ENCODE data around the gene NMNAT2. TPM values are rescaled to one million over a fixed set of nuclear protein-coding genes. Genes with fewer than 3 reads are reported as not detected.

Gene NMNAT2
- total RNA-seq, 1 donor from 2014 or later: not detected

DNA sequence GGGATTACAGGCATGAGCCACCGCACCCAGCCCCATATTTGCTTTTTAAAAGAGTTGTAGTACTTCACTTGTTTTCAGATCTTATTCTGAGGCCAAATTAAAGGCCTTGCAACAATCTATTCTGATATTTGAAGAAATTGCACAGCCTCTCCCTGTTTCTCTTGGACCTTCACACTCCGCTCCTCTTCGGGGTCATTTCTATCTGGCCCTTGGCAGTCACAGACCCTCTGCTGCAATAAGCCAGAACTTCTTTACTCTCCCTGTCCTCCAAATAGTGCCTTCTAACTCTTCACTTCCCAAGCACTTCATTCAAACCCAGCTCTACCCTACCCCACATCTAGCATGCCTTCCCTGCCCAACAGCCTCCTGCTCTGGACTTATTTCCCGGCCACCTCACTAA is 121.4 kb downstream of the NMNAT2 start:
- Mint-ChIP-seq H3K36me3 (ENCODE audit: low read depth) (no peaks in the 10 kb centered on the region), H3K27me3 (ENCODE audit: low read depth) (peaks cover 8% of the 10 kb centered on the region), H3K9me3 (no peaks in the 10 kb centered on the region), H3K27ac (no peak overlapping the region), H3K4me1 (ENCODE audit: low read depth) (no peaks in the 10 kb centered on the region), H3K4me3 (ENCODE audit: low read depth) (no peak overlapping the region)
- intact Hi-C loops (cut with micrococcal nuclease): no loop called here
- DNase-seq (ENCODE audit: low spot score): no peak

DNA sequence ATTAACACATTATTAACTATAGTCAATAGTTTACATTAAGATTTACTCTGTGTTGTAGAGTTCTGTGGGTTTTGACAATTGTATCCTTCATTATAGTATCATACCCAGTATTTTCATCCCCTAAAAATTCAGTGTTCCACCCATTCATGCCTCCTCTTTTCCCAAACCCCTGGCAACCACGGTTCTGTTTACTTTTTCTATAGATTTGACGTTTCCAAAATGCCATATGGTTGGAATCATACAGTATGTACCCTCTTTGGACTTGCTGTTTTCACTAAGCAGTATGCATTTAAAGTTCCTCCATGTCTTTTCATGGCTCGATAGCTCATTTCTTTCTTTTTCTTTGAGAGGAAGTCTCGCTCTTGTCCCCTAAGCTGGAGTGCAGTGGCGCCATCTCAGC is 122.7 kb downstream of the NMNAT2 start:
- Mint-ChIP-seq H3K4me1 (ENCODE audit: low read depth) (no peaks in the 10 kb centered on the region), H3K27ac (no peak overlapping the region), H3K9me3 (no peaks in the 10 kb centered on the region), H3K36me3 (ENCODE audit: low read depth) (no peaks in the 10 kb centered on the region), H3K4me3 (ENCODE audit: low read depth) (no peak overlapping the region), H3K27me3 (ENCODE audit: low read depth) (peaks cover 8% of the 10 kb centered on the region)
- intact Hi-C loops (cut with micrococcal nuclease): no loop called here
- no peak for DNase-seq (ENCODE audit: low spot score)

DNA sequence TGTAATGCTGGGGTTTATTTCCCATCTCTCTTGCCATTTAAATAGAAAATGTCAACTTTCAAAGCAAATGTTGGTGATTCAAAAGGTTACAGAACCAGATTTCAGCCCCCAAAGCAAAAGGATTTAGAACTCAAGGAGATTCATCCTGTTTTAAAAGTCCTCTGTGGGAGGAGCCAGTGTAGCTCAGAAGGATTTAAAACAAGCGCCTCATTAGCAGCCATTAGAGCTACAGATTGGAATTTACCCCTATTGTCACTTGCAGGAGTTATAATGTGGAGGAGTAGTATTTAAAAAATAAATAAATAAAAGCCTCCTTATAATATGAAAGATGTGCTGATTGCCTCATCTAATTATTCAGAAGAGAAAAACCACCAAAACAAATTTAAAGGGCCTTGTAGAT is 124.3 kb downstream of the NMNAT2 start:
- intact Hi-C loops (cut with micrococcal nuclease): no loop called here
- no peaks in the 10 kb centered on the region for H3K9me3 Mint-ChIP-seq
- no peak for DNase-seq (ENCODE audit: low spot score)
- H3K4me1 Mint-ChIP-seq (ENCODE audit: low read depth): no peaks in the 10 kb centered on the region
- H3K27ac Mint-ChIP-seq: no peak overlapping the region
- H3K36me3 Mint-ChIP-seq (ENCODE audit: low read depth): no peaks in the 10 kb centered on the region
- no peak overlapping the region for H3K4me3 Mint-ChIP-seq (ENCODE audit: low read depth)
- peaks cover 8% of the 10 kb centered on the region for H3K27me3 Mint-ChIP-seq (ENCODE audit: low read depth)

DNA sequence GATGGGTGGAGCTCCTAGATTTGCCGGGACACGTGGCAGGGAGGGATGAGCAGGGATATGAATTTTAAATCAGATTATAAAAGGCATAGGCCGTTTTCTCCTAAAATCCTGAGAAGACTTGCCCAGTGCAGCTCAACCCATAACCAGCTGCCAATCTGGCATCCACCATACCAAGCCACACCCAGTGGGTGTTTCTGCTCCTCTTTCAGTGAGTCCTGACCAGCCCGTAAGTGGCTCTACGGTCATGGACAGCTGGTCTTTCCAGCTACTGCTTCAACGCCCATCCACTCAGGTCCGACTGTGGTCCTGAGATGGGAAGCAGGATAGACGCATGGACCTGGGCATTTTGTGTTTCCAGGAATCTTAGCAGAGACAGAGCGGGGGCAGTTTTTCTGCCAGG is 124.9 kb downstream of the NMNAT2 start:
- Mint-ChIP-seq H3K36me3 (ENCODE audit: low read depth) (no peaks in the 10 kb centered on the region), H3K27me3 (ENCODE audit: low read depth) (peaks cover 5% of the 10 kb centered on the region), H3K4me3 (ENCODE audit: low read depth) (no peak overlapping the region), H3K4me1 (ENCODE audit: low read depth) (no peaks in the 10 kb centered on the region), H3K27ac (no peak overlapping the region), H3K9me3 (no peaks in the 10 kb centered on the region)
- DNase-seq (ENCODE audit: low spot score): no peak
- intact Hi-C loops (cut with micrococcal nuclease): no loop called here

DNA sequence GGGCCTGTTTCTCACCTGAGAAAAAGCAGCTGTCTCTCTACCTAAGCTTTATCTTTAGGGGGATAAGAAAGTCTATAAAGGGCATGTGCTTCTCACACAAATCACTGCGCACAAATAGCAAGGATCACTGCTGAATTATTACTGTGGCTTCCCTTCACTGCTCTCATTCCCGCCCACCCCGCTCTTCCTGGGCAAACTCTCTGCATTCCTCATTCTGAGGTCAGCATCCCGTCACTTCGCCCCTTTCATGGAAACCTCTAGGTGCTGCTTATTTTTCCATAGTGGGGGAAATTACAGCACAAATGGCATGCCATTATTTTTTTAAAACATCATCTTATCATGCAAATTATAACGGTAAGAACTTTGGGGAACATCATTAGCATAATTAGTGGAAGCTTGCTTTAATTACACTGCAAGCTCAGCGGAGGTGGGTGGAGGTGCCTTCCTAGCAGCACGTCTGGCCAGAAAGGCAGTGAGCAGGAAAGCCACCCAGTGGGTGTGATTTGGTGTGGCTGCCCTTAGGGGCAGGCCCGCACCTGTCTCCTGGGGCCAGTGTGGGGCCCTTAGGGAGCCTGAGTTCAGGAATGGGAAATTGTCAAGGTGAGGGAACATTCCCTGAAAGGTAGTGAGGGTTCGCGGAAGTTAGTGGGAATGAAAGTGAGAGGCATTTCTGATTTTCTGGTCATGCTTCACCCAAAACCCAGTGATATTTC is 126.2 kb downstream of the NMNAT2 start:
- no peaks in the 10 kb centered on the region for H3K9me3 Mint-ChIP-seq
- H3K4me1 Mint-ChIP-seq (ENCODE audit: low read depth): no peaks in the 10 kb centered on the region
- intact Hi-C loops (cut with micrococcal nuclease): no loop called here
- DNase-seq (ENCODE audit: low spot score): no peak
- H3K4me3 Mint-ChIP-seq (ENCODE audit: low read depth): no peak overlapping the region
- peaks cover 1% of the 10 kb centered on the region for H3K27me3 Mint-ChIP-seq (ENCODE audit: low read depth)
- no peak overlapping the region for H3K27ac Mint-ChIP-seq
- H3K36me3 Mint-ChIP-seq (ENCODE audit: low read depth): no peaks in the 10 kb centered on the region

GRCh38 chr1:183291216-183291762 is 126.9 kb downstream of the NMNAT2 start:
- no peak for DNase-seq (ENCODE audit: low spot score)
- intact Hi-C loops (cut with micrococcal nuclease): no loop called here
- peaks cover 1% of the 10 kb centered on the region for H3K27me3 Mint-ChIP-seq (ENCODE audit: low read depth)
- no peak overlapping the region for H3K27ac Mint-ChIP-seq
- no peaks in the 10 kb centered on the region for H3K36me3 Mint-ChIP-seq (ENCODE audit: low read depth)
- no peak overlapping the region for H3K4me3 Mint-ChIP-seq (ENCODE audit: low read depth)
- H3K4me1 Mint-ChIP-seq (ENCODE audit: low read depth): no peaks in the 10 kb centered on the region
- H3K9me3 Mint-ChIP-seq: no peaks in the 10 kb centered on the region

DNA sequence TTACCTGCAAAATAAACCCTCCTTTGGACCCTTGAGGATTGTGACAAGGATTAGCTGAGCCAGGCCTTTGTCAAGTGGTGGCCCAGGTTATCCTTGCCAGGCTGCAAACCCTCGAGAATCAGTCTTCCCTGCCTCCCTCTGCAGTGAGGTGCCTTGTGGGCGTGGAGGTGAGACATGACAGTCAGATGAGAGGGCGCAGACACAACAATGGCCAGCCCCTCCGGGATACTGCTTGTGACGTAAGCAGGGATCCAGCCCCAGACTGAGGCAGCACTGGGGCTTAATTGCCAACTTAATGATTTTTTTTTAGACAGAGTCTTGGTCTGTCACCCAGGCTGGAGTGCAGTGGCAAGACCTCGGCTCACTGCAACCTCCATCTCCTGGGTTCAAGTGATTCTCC is 127.6 kb downstream of the NMNAT2 start:
- Mint-ChIP-seq H3K4me3 (ENCODE audit: low read depth) (no peak overlapping the region), H3K27me3 (ENCODE audit: low read depth) (peaks cover 1% of the 10 kb centered on the region), H3K36me3 (ENCODE audit: low read depth) (no peaks in the 10 kb centered on the region), H3K27ac (no peak overlapping the region), H3K9me3 (no peaks in the 10 kb centered on the region), H3K4me1 (ENCODE audit: low read depth) (no peaks in the 10 kb centered on the region)
- intact Hi-C loops (cut with micrococcal nuclease): no loop called here
- no peak for DNase-seq (ENCODE audit: low spot score)

GRCh38 chr1:183289051-183289496 is 129.1 kb downstream of the NMNAT2 start:
- no peaks in the 10 kb centered on the region for H3K36me3 Mint-ChIP-seq (ENCODE audit: low read depth)
- DNase-seq (ENCODE audit: low spot score): no peak
- intact Hi-C loops (cut with micrococcal nuclease): loop anchor here (10.0 kb wide), 1 partner anchor 336 kb away; no protein-coding TSS in a partner anchor
- no peaks in the 10 kb centered on the region for H3K9me3 Mint-ChIP-seq
- no peak overlapping the region for H3K4me3 Mint-ChIP-seq (ENCODE audit: low read depth)
- H3K27ac Mint-ChIP-seq: no peak overlapping the region
- H3K27me3 Mint-ChIP-seq (ENCODE audit: low read depth): no peaks in the 10 kb centered on the region
- H3K4me1 Mint-ChIP-seq (ENCODE audit: low read depth): no peaks in the 10 kb centered on the region

DNA sequence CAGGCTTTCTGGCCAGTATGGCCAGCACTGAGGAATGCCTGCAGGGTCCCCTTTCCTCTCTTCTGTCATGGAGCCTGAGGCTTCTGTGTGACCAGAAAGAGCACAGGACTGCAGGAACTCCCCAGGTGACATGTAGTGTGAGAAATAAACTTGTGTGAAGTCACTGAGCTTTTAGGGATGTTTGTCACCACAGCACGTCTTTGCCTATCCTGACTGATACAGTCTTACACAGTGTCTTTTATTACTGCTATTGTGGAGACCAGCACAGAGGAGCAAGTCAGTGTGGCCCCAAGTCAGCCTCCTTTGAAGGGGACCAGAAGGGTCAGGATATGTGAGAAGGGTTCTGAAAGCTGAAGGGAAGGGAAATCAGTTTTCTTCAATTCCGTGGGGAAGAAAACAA is 129.6 kb downstream of the NMNAT2 start:
- Mint-ChIP-seq H3K27ac (no peak overlapping the region), H3K36me3 (ENCODE audit: low read depth) (no peaks in the 10 kb centered on the region), H3K4me3 (ENCODE audit: low read depth) (no peak overlapping the region), H3K4me1 (ENCODE audit: low read depth) (no peaks in the 10 kb centered on the region), H3K27me3 (ENCODE audit: low read depth) (peaks cover under 1% of the 10 kb centered on the region), H3K9me3 (no peaks in the 10 kb centered on the region)
- no peak for DNase-seq (ENCODE audit: low spot score)
- intact Hi-C loops (cut with micrococcal nuclease): loop anchor here (10.0 kb wide), 1 partner anchor 336 kb away; no protein-coding TSS in a partner anchor

- H3K9me3 Mint-ChIP-seq: no peaks in the 10 kb centered on the region
- no peaks in the 10 kb centered on the region for H3K4me1 Mint-ChIP-seq (ENCODE audit: low read depth)
- intact Hi-C loops (cut with micrococcal nuclease): loop anchor here (10.0 kb wide), 1 partner anchor 338 kb away; no protein-coding TSS in a partner anchor
- no peak overlapping the region for H3K27ac Mint-ChIP-seq
- peaks cover 2% of the 10 kb centered on the region for H3K27me3 Mint-ChIP-seq (ENCODE audit: low read depth)
- no peak for DNase-seq (ENCODE audit: low spot score)
- H3K36me3 Mint-ChIP-seq (ENCODE audit: low read depth): no peaks in the 10 kb centered on the region
- H3K4me3 Mint-ChIP-seq (ENCODE audit: low read depth): no peak overlapping the region
Measured at GRCh38 chr1:183287191-183287675, 130.9 kb downstream of the NMNAT2 start.

DNA sequence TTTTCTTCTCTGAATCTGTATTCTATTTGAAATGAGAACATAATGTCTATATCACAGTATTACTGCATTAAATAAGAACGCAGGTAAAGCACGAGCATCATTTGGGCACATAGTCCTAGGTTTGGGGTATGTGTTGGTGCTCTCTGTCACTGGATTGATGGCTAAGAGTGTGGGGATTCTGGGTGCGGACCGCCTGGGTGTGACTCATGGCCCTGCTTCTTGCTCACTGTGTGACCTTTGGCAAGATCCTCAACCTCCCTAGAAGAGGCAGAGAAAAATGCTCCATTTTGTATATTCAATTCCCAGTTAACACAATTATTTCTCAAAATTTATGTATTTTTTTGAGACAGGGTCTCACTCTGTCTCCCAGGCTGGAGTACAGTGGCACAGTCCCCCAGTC is 132.4 kb downstream of the NMNAT2 start:
- no peak overlapping the region for H3K4me3 Mint-ChIP-seq (ENCODE audit: low read depth)

DNA sequence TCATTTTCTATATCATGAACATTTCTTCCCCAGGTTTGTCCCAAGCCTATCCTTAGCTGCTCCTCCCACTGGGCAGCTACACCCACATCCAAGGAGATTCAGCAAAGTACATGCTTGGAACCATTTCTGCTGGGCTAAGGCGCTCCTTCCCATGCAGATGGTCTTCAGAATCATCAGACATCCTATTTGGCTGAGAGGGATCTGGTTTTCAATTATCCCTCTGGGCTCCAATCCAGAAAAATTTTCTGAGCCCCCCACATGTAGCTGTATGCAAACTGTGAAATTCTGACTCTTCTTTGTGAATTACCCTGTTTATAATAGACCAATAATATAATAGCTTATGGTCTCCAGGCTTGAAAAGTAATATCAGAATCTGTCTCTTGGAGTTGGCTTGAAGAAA is 132.9 kb downstream of the NMNAT2 start:
- Mint-ChIP-seq H3K4me1 (ENCODE audit: low read depth) (no peaks in the 10 kb centered on the region), H3K9me3 (no peaks in the 10 kb centered on the region), H3K36me3 (ENCODE audit: low read depth) (no peaks in the 10 kb centered on the region), H3K27me3 (ENCODE audit: low read depth) (peaks cover 2% of the 10 kb centered on the region), H3K27ac (no peak overlapping the region), H3K4me3 (ENCODE audit: low read depth) (no peak overlapping the region)
- DNase-seq (ENCODE audit: low spot score): no peak
- intact Hi-C loops (cut with micrococcal nuclease): loop anchor here (10.0 kb wide), 1 partner anchor 340 kb away; no protein-coding TSS in a partner anchor

More for the DNA sequence above, 132.4 kb downstream of the NMNAT2 start:
- H3K9me3 Mint-ChIP-seq: no peaks in the 10 kb centered on the region
- H3K36me3 Mint-ChIP-seq (ENCODE audit: low read depth): no peaks in the 10 kb centered on the region
- DNase-seq (ENCODE audit: low spot score): no peak
- no peak overlapping the region for H3K27ac Mint-ChIP-seq
- intact Hi-C loops (cut with micrococcal nuclease): loop anchor here (10.0 kb wide), 1 partner anchor 339 kb away; no protein-coding TSS in a partner anchor
- H3K27me3 Mint-ChIP-seq (ENCODE audit: low read depth): peaks cover 2% of the 10 kb centered on the region
- H3K4me1 Mint-ChIP-seq (ENCODE audit: low read depth): no peaks in the 10 kb centered on the region

GRCh38 chr1:183284086-183284485 is 134.1 kb downstream of the NMNAT2 start:
- intact Hi-C loops (cut with micrococcal nuclease): loop anchor here (5.0 to 10.0 kb wide), 2 partner anchors 341 to 633 kb away; no protein-coding TSS in a partner anchor
- Mint-ChIP-seq H3K4me3 (ENCODE audit: low read depth) (no peak overlapping the region), H3K27ac (no peak overlapping the region), H3K9me3 (no peaks in the 10 kb centered on the region), H3K4me1 (ENCODE audit: low read depth) (no peaks in the 10 kb centered on the region), H3K36me3 (ENCODE audit: low read depth) (no peaks in the 10 kb centered on the region), H3K27me3 (ENCODE audit: low read depth) (peaks cover 2% of the 10 kb centered on the region)
- no peak for DNase-seq (ENCODE audit: low spot score)
